Neural cell (in vitro differentiated cells): ENCODE results near the gene SHOC1.
"Not testable (repeated sequence)": the region's sequence is repeated elsewhere in the genome, so short reads cannot be mapped to it uniquely, and the experiment has no call there.

Source experiments
- CTCF ChIP-seq: fragments of 450-650 bp; IDR thresholded peaks from 2 replicates; pipeline ENCODE4 v1.5.1; 2014; ENCODE audit warnings: antibody characterized with exemption, mild to moderate bottlenecking, moderate library complexity; ENCODE audit not compliant: poor library complexity, severe bottlenecking
- EZH2 ChIP-seq: fragments of 200-600, 300-800 bp; shearing (Covaris generic), sonication (generic); IDR thresholded peaks from 2 replicates; pipeline ENCODE4 v1.6.1; 2014; ENCODE audit warnings: antibody characterized with exemption, low read length, borderline replicate concordance, mild to moderate bottlenecking; ENCODE audit not compliant: insufficient read depth, poor library complexity, severe bottlenecking
- MXI1 ChIP-seq: fragments of 450-650 bp; conservative IDR thresholded peaks from 2 replicates; pipeline ENCODE4 v1.6.1; 2014; ENCODE audit warnings: antibody characterized with exemption, mild to moderate bottlenecking; ENCODE audit not compliant: poor library complexity, severe bottlenecking
- POLR2AphosphoS5 ChIP-seq: IDR thresholded peaks from 2 replicates; pipeline ENCODE4 v1.6.1; 2012
- SMC3 ChIP-seq: fragments of 450-650 bp; conservative IDR thresholded peaks from 2 replicates; pipeline ENCODE4 v1.6.1; 2014; ENCODE audit warnings: antibody characterized with exemption, mild to moderate bottlenecking, moderate library complexity; ENCODE audit not compliant: poor library complexity
- TAF1 ChIP-seq: IDR thresholded peaks from 2 replicates; pipeline ENCODE4 v1.6.1; 2012; ENCODE audit warnings: low read depth

DNA sequence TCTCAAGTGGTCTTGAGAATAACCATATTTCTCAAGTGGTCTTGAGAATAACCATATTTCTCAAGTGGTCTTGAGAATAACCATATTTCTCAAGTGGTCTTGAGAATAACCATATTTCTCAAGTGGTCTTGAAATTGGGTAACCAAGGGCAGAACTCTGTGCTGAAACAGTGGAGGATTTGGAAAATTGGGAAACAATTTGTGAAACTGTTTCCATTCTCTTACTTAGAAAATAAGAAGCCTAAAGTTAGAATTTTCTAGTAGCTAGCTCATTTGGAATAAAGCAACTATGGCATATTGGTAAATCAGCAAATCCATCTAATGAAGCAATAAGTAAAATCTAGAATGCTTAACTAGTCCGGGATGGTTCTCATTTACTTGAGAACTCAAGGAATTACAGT is 2.9 kb downstream of the SHOC1 start:
- TF ChIP-seq CTCF, TAF1, SMC3, POLR2AphosphoS5, MXI1, EZH2: not testable (repeated sequence)
